Activated naive CD4-positive, alpha-beta T cell treated with anti-CD3 and anti-CD28 coated beads for 36 hours (primary cell): ENCODE measurements around the gene PCDHA11. TPM values are rescaled to one million over a fixed set of nuclear protein-coding genes. Genes with fewer than 3 reads are reported as not detected.
"Not testable (repeated sequence)": the region's sequence is repeated elsewhere in the genome, so short reads cannot be mapped to it uniquely, and the experiment has no call there.

Experiments
- CTCF ChIA-PET: fragments of 350-600 bp; sonication (Branson Sonifier 250); formaldehyde crosslinking; loops from one replicate; lab custom pipeline; 2021; ENCODE audit warnings: antibody characterized with exemption; lab: Charles Lee
- DNase-seq: peaks from one replicate; pipeline ENCODE4 v3.0.0-alpha.2; 2020
- H3K27ac Mint-ChIP-seq: one replicate; pipeline ENCODE4 v1.8.0; 2021; ENCODE audit warnings: mild to moderate bottlenecking, mixed read lengths
- H3K27me3 Mint-ChIP-seq: one replicate; pipeline ENCODE4 v1.8.0; 2021; ENCODE audit warnings: low read depth, mixed read lengths
- H3K36me3 Mint-ChIP-seq: one replicate; pipeline ENCODE4 v1.8.0; 2021; ENCODE audit warnings: low read depth, mixed read lengths
- H3K4me1 Mint-ChIP-seq: one replicate; pipeline ENCODE4 v1.8.0; 2021; ENCODE audit warnings: low read depth, mixed read lengths
- H3K4me3 Mint-ChIP-seq: one replicate; pipeline ENCODE4 v1.8.0; 2021; ENCODE audit warnings: mild to moderate bottlenecking, moderate library complexity, mixed read lengths
- H3K9me3 Mint-ChIP-seq: one replicate; pipeline ENCODE4 v1.8.0; 2021; ENCODE audit warnings: mixed read lengths
- intact Hi-C: fragments of 100-400 bp; cut with micrococcal nuclease; formaldehyde crosslinking; loops from one replicate; pipeline ENCODE4 v1.15.1; 2023
- total RNA-seq, 2 experiments: library from RNA; stranded (reverse); gene quantifications; one replicate each; pipeline ENCODE4 v1.2.3, GENCODE V29; 2021

PCDHA11 gene
- total RNA-seq, 2 experiments from 2014 or later: not detected

GRCh38 chr5:140834439-140835008 is 34.2 kb upstream of the PCDHA11 start:
- Mint-ChIP-seq H3K27me3 (peaks cover 39% of the 10 kb centered on the region), H3K9me3 (peaks cover 14% of the 10 kb centered on the region)
- H3K36me3 Mint-ChIP-seq, H3K27ac Mint-ChIP-seq, DNase-seq, intact Hi-C loops, H3K4me3 Mint-ChIP-seq, H3K4me1 Mint-ChIP-seq: not testable (repeated sequence)
- CTCF ChIA-PET: interaction anchor here (0.7 to 1.0 kb wide), 2 partner anchors 8 to 25 kb away, joined by 3 read pairs; no protein-coding TSS in a partner anchor

- no peaks in the 10 kb centered on the region for H3K4me1 Mint-ChIP-seq
- CTCF ChIA-PET: no interaction called here
- intact Hi-C loops: no loop called here
- H3K36me3 Mint-ChIP-seq: peaks cover 9% of the 10 kb centered on the region
- peaks cover 20% of the 10 kb centered on the region for H3K9me3 Mint-ChIP-seq
- H3K27me3 Mint-ChIP-seq: peaks cover 45% of the 10 kb centered on the region
- no peak overlapping the region for H3K4me3 Mint-ChIP-seq
- no peak for DNase-seq
- H3K27ac Mint-ChIP-seq: no peak overlapping the region
These were observed 32.9 kb upstream of the PCDHA11 start for GRCh38 chr5:140835622-140836510.

- H3K4me3 Mint-ChIP-seq: no peak within 1 kb of the TSS
- H3K36me3 Mint-ChIP-seq: peaks cover 2% of the 10 kb centered on the region
- peaks cover 17% of the 10 kb centered on the region for H3K9me3 Mint-ChIP-seq
- DNase-seq: no peak
- intact Hi-C loops: no loop called here
- no peak within 1 kb of the TSS for H3K27ac Mint-ChIP-seq
- CTCF ChIA-PET: interaction anchor here (0.6 to 1.0 kb wide), 3 partner anchors 48 to 1064 kb away, joined by 3 to 4 read pairs (median 3); no protein-coding TSS in a partner anchor
- no peaks in the 10 kb centered on the region for H3K4me1 Mint-ChIP-seq
- H3K27me3 Mint-ChIP-seq: peaks cover 25% of the 10 kb centered on the region
These were observed 27.5 kb upstream of the PCDHA11 start, which contains the start of gene PCDHA8 for GRCh38 chr5:140840978-140841962. TSS of gene PCDHA8 (plus strand) at chr5:140841187. CDS start at chr5:140841322, 135 bp downstream.

- Mint-ChIP-seq H3K4me3 (no peak overlapping the region), H3K4me1 (no peaks in the 10 kb centered on the region), H3K27ac (no peak overlapping the region), H3K27me3 (peaks cover 36% of the 10 kb centered on the region), H3K36me3 (peaks cover 2% of the 10 kb centered on the region), H3K9me3 (peaks cover 22% of the 10 kb centered on the region)
- intact Hi-C loops: no loop called here
- CTCF ChIA-PET: interaction anchor here (0.9 kb wide), 1 partner anchor 9 kb away, joined by 3 read pairs; the partner anchor contains the start of gene PCDHA7
- no peak for DNase-seq
These were observed 25.7 kb upstream of the PCDHA11 start for GRCh38 chr5:140842798-140843733.

GRCh38 chr5:140848139-140849102 is 20.3 kb upstream of the PCDHA11 start, which contains the start of gene PCDHA9:
TSS of gene PCDHA9 (plus strand) at chr5:140848382. CDS start at chr5:140848496, 114 bp downstream.
- CTCF ChIA-PET, H3K4me3 Mint-ChIP-seq: not testable (repeated sequence)

GRCh38 chr5:140849831-140850634 is 18.7 kb upstream of the PCDHA11 start:
- H3K4me1 Mint-ChIP-seq, CTCF ChIA-PET, H3K27ac Mint-ChIP-seq, DNase-seq, H3K36me3 Mint-ChIP-seq, H3K9me3 Mint-ChIP-seq, H3K4me3 Mint-ChIP-seq, intact Hi-C loops: not testable (repeated sequence)
- peaks cover 34% of the 10 kb centered on the region for H3K27me3 Mint-ChIP-seq

More at GRCh38 chr5:140848139-140849102, 20.3 kb upstream of the PCDHA11 start, which contains the start of gene PCDHA9:
- H3K27me3 Mint-ChIP-seq: peaks cover 32% of the 10 kb centered on the region
- H3K27ac Mint-ChIP-seq, intact Hi-C loops, DNase-seq, H3K36me3 Mint-ChIP-seq, H3K9me3 Mint-ChIP-seq, H3K4me1 Mint-ChIP-seq: not testable (repeated sequence)

GRCh38 chr5:140855772-140856674 is 12.7 kb upstream of the PCDHA11 start, which contains the start of gene PCDHA10:
TSS of gene PCDHA10 (plus strand) at chr5:140855897. CDS start at chr5:140856049, 152 bp downstream.
- intact Hi-C loops: no loop called here
- CTCF ChIA-PET: interaction anchor here (0.6 kb wide), 1 partner anchor 25 kb away, joined by 4 read pairs; no protein-coding TSS in a partner anchor
- Mint-ChIP-seq H3K27ac (no peak within 1 kb of the TSS), H3K36me3 (peaks cover 11% of the 10 kb centered on the region), H3K4me3 (no peak within 1 kb of the TSS), H3K4me1 (no peaks in the 10 kb centered on the region), H3K27me3 (peaks cover 36% of the 10 kb centered on the region), H3K9me3 (peaks cover 18% of the 10 kb centered on the region)
- DNase-seq: no peak

- Mint-ChIP-seq H3K27ac (no peak overlapping the region), H3K9me3 (peaks cover 22% of the 10 kb centered on the region), H3K4me3 (no peak overlapping the region), H3K36me3 (peaks cover 13% of the 10 kb centered on the region), H3K4me1 (no peaks in the 10 kb centered on the region), H3K27me3 (peaks cover 46% of the 10 kb centered on the region)
- CTCF ChIA-PET: no interaction called here
- DNase-seq: no peak
- intact Hi-C loops: no loop called here
These were observed 11.4 kb upstream of the PCDHA11 start for GRCh38 chr5:140857177-140857986.
